HuH-7 (cell line): Measurements from ENCODE around the gene OTP.

ENCODE experiments used
- DNase-seq: peaks from one replicate; pipeline ENCODE4 v3.0.0; 2011; ENCODE audit warnings: low spot score

The OTP gene

GRCh38 chr5:77640589-77641396, 2.3 kb upstream of the OTP start:
- no peak for DNase-seq

- no peak for DNase-seq
Observed at GRCh38 chr5:77638763-77639671, 504 bp upstream of the OTP start.

DNA sequence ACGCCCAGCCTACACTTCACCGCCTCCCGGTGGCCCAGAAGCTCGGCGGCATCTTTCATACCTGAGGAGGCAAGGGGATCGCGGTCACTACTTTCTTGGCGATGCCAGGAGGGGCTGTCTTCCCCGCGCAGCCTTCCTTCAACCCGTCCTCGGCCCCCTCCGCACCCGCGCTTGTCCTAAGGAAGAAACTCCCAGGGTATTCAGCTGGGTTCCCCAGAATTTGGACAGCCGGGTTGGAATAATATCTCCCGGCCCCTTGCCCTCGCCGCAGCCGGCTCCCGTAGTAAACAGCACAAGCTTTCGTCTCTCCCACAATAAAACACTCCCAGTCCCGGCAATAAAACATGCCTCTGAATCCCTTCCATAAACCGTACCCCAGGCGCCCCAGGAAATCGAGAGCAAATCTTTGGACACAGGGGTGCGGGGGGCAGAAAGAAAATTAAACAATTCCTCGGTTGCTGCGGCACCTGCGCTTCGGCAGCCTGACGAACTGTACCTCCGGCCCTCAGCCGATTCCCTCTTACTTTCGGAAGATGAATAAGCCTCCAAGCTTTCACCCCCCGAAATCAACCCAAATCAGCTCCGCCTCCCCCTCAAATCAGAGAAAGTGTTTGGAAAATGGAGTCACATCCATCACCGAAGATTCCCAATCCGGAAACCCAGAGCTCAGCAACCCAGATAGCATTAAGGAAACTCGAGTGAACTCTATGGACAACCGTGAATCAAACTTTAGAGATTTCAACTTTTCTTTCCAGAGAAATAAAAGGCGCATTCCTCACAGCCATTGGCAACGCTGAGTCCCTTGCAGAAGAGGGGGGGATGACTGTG, 1.1 kb downstream of the OTP start:
- no peak for DNase-seq

GRCh38 chr5:77636641-77637169, 1.8 kb downstream of the OTP start:
- no peak for DNase-seq

- no peak for DNase-seq
Observed at GRCh38 chr5:77635917-77636640, 2.4 kb downstream of the OTP start.

GRCh38 chr5:77635067-77635916, 3.2 kb downstream of the OTP start:
- DNase-seq = no peak

- no peak for DNase-seq
Observed at GRCh38 chr5:77633709-77634108, 4.8 kb downstream of the OTP start.

DNA sequence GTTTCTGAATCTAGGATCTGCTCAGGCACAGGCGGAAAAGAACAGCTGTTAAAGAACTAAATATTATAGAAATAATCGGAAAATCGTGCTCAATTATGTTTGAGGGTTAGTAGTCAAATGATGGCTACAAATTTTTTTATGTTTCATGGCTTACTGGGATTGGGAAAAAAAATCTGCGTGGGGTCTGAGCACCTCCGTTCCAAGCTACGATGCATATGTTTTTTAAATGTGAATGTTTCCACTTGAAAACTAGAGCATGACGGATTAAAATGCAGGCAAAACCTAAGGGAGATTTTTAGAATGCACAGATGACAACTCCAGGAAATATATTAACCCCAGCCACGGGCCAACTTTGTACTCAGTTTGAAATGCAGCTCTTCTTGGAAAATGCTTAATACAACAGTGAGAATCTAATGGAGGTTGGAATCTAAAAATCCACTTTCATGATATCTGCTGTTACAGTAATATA, 5.3 kb downstream of the OTP start:
- no peak for DNase-seq

- DNase-seq = no peak
Observed at GRCh38 chr5:77632526-77633206, 5.8 kb downstream of the OTP start.

GRCh38 chr5:77630114-77630680, 8.3 kb downstream of the OTP start:
- DNase-seq = peak; percentile 89

GRCh38 chr5:77629509-77630113, 8.9 kb downstream of the OTP start:
- DNase-seq = peak; percentile 71

DNA sequence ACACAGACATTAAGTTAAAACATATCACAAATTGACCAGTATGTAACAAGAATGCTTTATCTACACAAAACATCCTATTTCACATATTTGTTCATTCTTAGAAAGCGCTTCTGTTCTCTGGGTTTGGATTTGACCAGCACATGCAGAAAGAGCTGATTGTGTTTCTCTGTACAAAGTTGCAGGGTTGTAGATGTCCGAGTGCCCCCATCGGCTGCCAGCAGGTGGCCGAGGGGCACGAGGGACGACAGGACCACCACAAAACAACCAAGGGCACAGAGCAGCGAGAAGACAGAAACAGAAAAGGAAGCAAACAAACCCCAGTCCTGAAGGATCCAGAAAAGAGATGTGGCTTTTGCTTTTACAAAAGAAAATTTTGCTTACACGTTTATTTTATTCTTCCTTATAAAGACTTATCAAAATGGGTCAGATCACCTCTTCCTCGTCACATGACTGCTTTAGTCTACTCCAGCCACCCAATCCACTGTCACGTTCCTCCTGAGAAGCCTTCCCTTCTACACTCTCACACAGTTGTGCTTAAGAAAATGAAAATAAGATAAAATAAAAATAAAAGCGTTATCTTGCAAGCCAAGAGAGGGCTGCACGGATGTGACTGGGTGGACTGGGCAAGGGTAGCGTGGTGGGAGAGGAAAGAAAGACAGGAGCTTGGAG, 9.5 kb downstream of the OTP start:
- DNase-seq = no peak

DNA sequence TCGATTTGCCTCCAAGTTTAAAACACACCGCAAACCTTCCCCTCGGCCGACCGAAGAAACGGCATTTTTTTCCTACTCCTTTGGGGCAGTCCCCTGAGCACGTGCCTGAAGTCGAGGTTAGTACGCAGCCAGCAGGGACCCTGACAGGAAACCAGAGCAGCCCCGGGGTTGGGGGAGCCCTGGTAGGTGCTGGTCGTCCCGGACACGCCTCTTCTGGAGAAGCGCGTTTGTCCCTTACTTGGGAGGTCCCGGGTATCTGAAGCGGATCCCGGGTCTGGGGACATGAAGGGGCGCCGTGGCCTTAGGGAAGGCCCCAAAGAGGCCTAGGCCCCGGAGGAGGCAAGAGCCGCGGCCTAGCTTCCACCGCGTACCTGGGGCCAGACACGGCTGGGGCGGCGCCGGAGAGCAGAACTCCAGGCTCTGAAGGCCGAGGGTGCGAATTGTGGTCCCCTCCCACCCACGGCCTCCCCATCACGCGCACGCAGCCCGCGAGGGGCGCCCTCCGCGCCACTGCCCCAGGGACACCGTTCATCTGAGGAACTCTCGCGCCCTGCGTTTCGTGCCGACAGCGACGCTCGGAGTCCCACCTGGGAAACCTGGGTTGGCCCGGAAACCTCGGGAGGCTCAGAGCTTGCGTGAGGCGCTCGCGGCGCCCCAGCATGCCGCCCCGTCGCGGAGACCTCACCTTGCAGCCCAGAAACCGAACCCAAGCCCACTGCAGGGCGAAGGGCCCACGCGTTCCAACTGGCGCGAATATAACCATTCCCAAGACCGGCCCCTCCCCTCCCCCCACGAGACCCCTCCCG, 10.4 kb downstream of the OTP start:
- DNase-seq = no peak

DNA sequence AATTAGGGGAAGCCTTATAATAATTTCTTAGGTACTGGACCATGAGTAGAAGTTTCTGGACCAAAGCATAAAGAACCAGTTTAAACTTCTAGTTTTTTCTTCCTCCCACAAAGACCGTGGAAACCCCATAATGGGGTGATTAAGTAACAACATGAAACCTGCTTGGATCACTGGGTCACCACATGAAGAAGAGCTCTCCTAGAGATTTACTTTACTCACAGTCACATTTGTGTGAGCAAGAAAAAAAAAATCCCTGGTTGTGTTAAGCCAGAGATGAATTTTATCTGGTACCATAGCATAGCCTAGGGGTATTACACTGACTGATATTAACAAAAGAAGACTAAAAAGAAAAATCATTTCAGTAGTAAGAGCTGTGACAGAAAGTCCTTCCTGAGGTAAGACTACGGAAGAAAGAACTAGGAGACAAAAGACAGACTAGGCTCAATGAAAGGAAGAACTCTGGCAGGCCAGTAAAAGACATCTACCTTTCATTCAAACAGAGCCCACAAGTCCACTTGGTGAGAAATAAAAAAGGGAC, 15.2 kb downstream of the OTP start:
- DNase-seq = no peak

DNA sequence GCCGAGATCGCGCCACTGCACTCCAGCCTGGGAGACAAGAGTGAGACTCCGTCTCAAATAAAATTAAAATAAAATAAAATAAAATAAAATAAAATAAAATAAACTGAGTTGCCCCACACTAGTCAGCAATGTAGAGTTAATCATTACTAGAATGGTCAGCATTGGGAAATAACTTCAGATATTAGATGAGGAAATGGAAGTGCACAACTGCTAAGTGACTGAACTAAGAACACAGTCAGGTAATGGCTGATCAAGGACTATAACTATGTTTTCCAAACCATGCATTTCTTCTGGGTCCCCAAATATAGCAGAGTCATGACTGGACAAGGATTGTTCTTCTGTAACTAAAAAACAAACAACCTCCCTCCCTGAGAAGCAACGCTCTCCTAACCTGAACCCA, 17.1 kb downstream of the OTP start:
- no peak for DNase-seq

DNA sequence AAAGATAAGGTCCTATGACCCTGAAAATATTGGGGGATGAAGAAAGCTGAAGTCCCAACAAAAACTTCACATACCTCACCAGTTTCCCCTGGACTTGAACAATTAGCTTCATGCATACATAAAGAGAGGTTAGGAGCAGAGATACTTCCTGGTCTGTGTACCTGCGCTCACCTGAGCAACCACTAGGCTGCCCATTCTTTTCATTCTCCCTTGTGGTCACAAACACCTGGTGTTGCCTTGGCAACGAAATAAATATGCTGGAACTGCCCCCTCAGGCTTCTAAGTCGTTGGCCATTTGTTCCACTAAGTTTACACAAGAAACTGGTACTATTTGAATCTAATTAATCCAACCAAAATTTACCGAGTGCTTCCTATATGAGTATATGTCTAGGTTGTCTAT, 18.1 kb downstream of the OTP start:
- DNase-seq = no peak

DNA sequence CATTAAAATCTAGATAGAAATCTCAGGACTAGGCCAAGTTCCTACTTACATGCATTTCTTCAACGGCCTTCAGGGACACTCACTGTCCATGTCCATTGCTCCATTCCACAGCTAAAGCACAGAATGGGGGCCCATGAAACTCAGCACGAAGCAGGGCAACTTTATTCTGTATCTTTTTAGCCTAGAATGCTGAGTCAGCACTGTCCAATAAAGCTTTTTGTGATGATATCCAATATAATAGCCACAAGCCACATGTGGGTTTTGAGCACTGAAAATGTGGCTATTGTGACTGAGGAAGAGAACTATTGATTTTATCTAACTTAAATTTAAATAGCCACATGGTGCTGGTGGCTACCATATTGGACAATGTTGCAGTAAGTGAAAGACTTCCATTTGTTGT, 21.6 kb downstream of the OTP start:
- no peak for DNase-seq
